Chondrocyte (in vitro differentiated cells): ENCODE data around the gene HOTAIR. TPM values are rescaled to one million over a fixed set of nuclear protein-coding genes. Genes with fewer than 3 reads are reported as not detected.

Source experiments
- DNase-seq: peaks from one replicate; pipeline ENCODE4 v3.0.0; 2021; ENCODE audit warnings: mixed read lengths, low spot score
- H3K27ac Mint-ChIP-seq: one replicate; pipeline ENCODE4 v1.8.0; 2021; ENCODE audit warnings: mild to moderate bottlenecking, moderate library complexity, mixed read lengths; ENCODE audit not compliant: unreplicated experiment
- H3K27me3 Mint-ChIP-seq: 2 replicates; pipeline ENCODE4 v1.8.0; 2021; ENCODE audit warnings: low read depth, mixed read lengths
- H3K36me3 Mint-ChIP-seq: 2 replicates; pipeline ENCODE4 v1.8.0; 2021; ENCODE audit warnings: low read depth, mixed read lengths
- H3K4me1 Mint-ChIP-seq: 2 replicates; pipeline ENCODE4 v1.8.0; 2021; ENCODE audit warnings: low read depth, mild to moderate bottlenecking, mixed read lengths
- H3K4me3 Mint-ChIP-seq: one replicate; pipeline ENCODE4 v1.8.0; 2021; ENCODE audit warnings: mild to moderate bottlenecking, moderate library complexity, mixed read lengths; ENCODE audit not compliant: unreplicated experiment
- H3K9me3 Mint-ChIP-seq: 2 replicates; pipeline ENCODE4 v1.8.0; 2021; ENCODE audit warnings: low read depth, mixed read lengths
- CTCF ChIP-seq: fragments of 200-600 bp; sonication (generic); IDR thresholded peaks from 2 replicates; pipeline ENCODE4 v1.5.0; 2021; ENCODE audit warnings: antibody characterized with exemption, mild to moderate bottlenecking, moderate library complexity
- total RNA-seq: library from RNA; stranded (reverse); gene quantifications from 3 replicates; pipeline ENCODE4 v1.2.1, GENCODE V29; 2021

Gene HOTAIR
- total RNA-seq, 1 donor from 2014 or later: not detected

- H3K9me3 Mint-ChIP-seq: no peaks in the 10 kb centered on the region
- TF ChIP-seq CTCF: no peak
- H3K27me3 Mint-ChIP-seq: peaks cover 79% of the 10 kb centered on the region
- no peak overlapping the region for H3K27ac Mint-ChIP-seq
- peak overlapping the region; percentile 74 for H3K4me3 Mint-ChIP-seq
- DNase-seq: no peak
- H3K36me3 Mint-ChIP-seq: no peaks in the 10 kb centered on the region
- H3K4me1 Mint-ChIP-seq: peaks cover 17% of the 10 kb centered on the region
Observed at GRCh38 chr12:54017878-54018467, 43.2 kb upstream of the HOTAIR start.

- Mint-ChIP-seq H3K36me3 (no peaks in the 10 kb centered on the region), H3K27ac (no peak overlapping the region), H3K4me3 (peak overlapping the region; percentile 74), H3K9me3 (no peaks in the 10 kb centered on the region), H3K4me1 (peaks cover 17% of the 10 kb centered on the region), H3K27me3 (peaks cover 79% of the 10 kb centered on the region)
- peak; percentile 22 for TF ChIP-seq CTCF
- DNase-seq: no peak
Observed at GRCh38 chr12:54017027-54017788, 42.5 kb upstream of the HOTAIR start.

GRCh38 chr12:54016478-54016964 is 41.8 kb upstream of the HOTAIR start:
- H3K27ac Mint-ChIP-seq: no peak overlapping the region
- H3K36me3 Mint-ChIP-seq: no peaks in the 10 kb centered on the region
- H3K27me3 Mint-ChIP-seq: peaks cover 75% of the 10 kb centered on the region
- no peak overlapping the region for H3K4me3 Mint-ChIP-seq
- H3K4me1 Mint-ChIP-seq: peaks cover 17% of the 10 kb centered on the region
- TF ChIP-seq CTCF: no peak
- no peak for DNase-seq
- no peaks in the 10 kb centered on the region for H3K9me3 Mint-ChIP-seq

GRCh38 chr12:54016051-54016450 is 41.3 kb upstream of the HOTAIR start:
- no peak for TF ChIP-seq CTCF
- no peak overlapping the region for H3K27ac Mint-ChIP-seq
- no peak overlapping the region for H3K4me3 Mint-ChIP-seq
- peaks cover 17% of the 10 kb centered on the region for H3K4me1 Mint-ChIP-seq
- H3K9me3 Mint-ChIP-seq: no peaks in the 10 kb centered on the region
- DNase-seq: no peak
- H3K27me3 Mint-ChIP-seq: peaks cover 75% of the 10 kb centered on the region
- no peaks in the 10 kb centered on the region for H3K36me3 Mint-ChIP-seq

GRCh38 chr12:54015018-54015931 is 40.5 kb upstream of the HOTAIR start:
- Mint-ChIP-seq H3K4me1 (peaks cover 17% of the 10 kb centered on the region), H3K36me3 (no peaks in the 10 kb centered on the region), H3K9me3 (no peaks in the 10 kb centered on the region), H3K27me3 (peaks cover 73% of the 10 kb centered on the region), H3K27ac (no peak overlapping the region), H3K4me3 (no peak overlapping the region)
- TF ChIP-seq CTCF: no peak
- no peak for DNase-seq
